ENCODE data around the gene SERPINA10.
"Not testable (repeated sequence)": the region's sequence is repeated elsewhere in the genome, so short reads cannot be mapped to it uniquely, and the experiment has no call there.

DNA sequence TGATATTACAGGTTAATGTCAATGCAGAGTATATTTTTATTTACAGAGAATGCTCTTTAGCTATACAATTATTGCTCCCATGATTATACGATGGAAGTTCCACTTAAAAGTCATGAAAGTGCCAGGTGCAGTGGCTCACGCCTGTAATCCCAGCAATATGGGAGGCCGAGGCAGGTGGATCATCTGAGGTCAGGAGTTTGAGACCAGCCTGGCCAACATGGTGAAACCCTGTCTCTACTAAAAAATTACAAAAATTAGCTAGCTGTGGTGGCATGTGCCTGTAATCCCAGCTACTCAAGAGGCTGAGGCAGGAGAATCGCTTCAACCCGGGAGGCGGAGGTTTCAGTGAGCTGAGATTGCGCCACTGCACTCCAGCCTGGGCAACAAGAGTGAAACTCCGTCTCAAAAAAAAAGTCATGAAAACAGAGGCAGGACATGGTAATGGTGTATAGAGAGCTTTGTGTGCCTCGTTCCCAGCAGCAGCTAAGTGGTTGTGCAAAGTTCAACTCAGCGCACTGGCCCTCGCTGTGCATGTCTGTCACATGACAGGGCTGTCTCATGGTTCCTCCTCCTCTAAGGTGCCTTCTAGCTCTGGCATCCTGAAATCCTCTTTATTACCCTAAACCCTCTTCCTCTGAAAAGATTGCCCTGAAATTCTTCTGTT is 16.0 kb downstream of the SERPINA10 start:
- TF ChIP-seq, protein P1, sequence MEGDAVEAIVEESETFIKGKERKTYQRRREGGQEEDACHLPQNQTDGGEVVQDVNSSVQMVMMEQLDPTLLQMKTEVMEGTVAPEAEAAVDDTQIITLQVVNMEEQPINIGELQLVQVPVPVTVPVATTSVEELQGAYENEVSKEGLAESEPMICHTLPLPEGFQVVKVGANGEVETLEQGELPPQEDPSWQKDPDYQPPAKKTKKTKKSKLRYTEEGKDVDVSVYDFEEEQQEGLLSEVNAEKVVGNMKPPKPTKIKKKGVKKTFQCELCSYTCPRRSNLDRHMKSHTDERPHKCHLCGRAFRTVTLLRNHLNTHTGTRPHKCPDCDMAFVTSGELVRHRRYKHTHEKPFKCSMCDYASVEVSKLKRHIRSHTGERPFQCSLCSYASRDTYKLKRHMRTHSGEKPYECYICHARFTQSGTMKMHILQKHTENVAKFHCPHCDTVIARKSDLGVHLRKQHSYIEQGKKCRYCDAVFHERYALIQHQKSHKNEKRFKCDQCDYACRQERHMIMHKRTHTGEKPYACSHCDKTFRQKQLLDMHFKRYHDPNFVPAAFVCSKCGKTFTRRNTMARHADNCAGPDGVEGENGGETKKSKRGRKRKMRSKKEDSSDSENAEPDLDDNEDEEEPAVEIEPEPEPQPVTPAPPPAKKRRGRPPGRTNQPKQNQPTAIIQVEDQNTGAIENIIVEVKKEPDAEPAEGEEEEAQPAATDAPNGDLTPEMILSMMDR (IDR thresholded peaks at IDR 0.05): not testable (repeated sequence)
- not testable (repeated sequence) for TF ChIP-seq POLR2A, POLR2AphosphoS5 (IDR thresholded peaks at IDR 0.05)

Measured in breast epithelium (tissue), 3 donors.